GM19467 (cell line): ENCODE measurements around the gene TMEM255A.
"Not testable (repeated sequence)": the region's sequence is repeated elsewhere in the genome, so short reads cannot be mapped to it uniquely, and the experiment has no call there.

ENCODE experiments used
- ATAC-seq: cut with Tn5 transposase; IDR thresholded peaks from one replicate; pipeline ENCODE4 v1.9.1; 2021; ENCODE audit warnings: mild to moderate bottlenecking, moderate library complexity; ENCODE audit not compliant: unreplicated experiment

The TMEM255A gene

GRCh38 chrX:120310861-120311726 lies at the start of gene TMEM255A:
Gene TMEM255A (minus strand): TSS chrX:120311461. CDS start chrX:120311309, 152 bp downstream.
- ATAC-seq = no peak

- no peak for ATAC-seq
Observed at GRCh38 chrX:120358737-120359456, 47.6 kb upstream of the TMEM255A start.

GRCh38 chrX:120357186-120357585 lies 45.9 kb upstream of the TMEM255A start:
- ATAC-seq = no peak

GRCh38 chrX:120356084-120356483 lies 44.8 kb upstream of the TMEM255A start:
- ATAC-seq = no peak

GRCh38 chrX:120350450-120351138 lies 39.3 kb upstream of the TMEM255A start:
- no peak for ATAC-seq

- ATAC-seq = not testable (repeated sequence)
Observed at GRCh38 chrX:120344566-120344965, 33.3 kb upstream of the TMEM255A start.

GRCh38 chrX:120336899-120337298 lies 25.6 kb upstream of the TMEM255A start:
- no peak for ATAC-seq

GRCh38 chrX:120335289-120335688 lies 24.0 kb upstream of the TMEM255A start:
- no peak for ATAC-seq

GRCh38 chrX:120334603-120335002 lies 23.3 kb upstream of the TMEM255A start:
- no peak for ATAC-seq

GRCh38 chrX:120334151-120334550 lies 22.9 kb upstream of the TMEM255A start:
- no peak for ATAC-seq

GRCh38 chrX:120332394-120332793 lies 21.1 kb upstream of the TMEM255A start:
- no peak for ATAC-seq

- ATAC-seq = no peak
Observed at GRCh38 chrX:120331116-120331515, 19.9 kb upstream of the TMEM255A start.

GRCh38 chrX:120321520-120322281 lies 10.4 kb upstream of the TMEM255A start:
- no peak for ATAC-seq

- ATAC-seq = no peak
Observed at GRCh38 chrX:120318411-120318810, 7.2 kb upstream of the TMEM255A start.

- no peak for ATAC-seq
Observed at GRCh38 chrX:120316587-120317283, 5.5 kb upstream of the TMEM255A start.

- ATAC-seq = no peak
Observed at GRCh38 chrX:120315776-120316175, 4.5 kb upstream of the TMEM255A start.

- ATAC-seq = no peak
Observed at GRCh38 chrX:120311727-120312063, 434 bp upstream of the TMEM255A start.

- ATAC-seq = no peak
Observed at GRCh38 chrX:120309873-120310705, 1.2 kb downstream of the TMEM255A start.
